Kidney epithelial cell (primary cell): Measurements from ENCODE around the gene METTL16. TPM values are rescaled to one million over a fixed set of nuclear protein-coding genes. Genes with fewer than 3 reads are reported as not detected.

ENCODE experiments used
- DNase-seq: peaks from one replicate; pipeline ENCODE4 v3.0.0-alpha.2; 2010; ENCODE audit warnings: low read depth
- H3K27me3 ChIP-seq: 2 replicates; pipeline ENCODE4 v1.6.0; 2011; ENCODE audit warnings: low read length; ENCODE audit not compliant: control insufficient read depth, insufficient read depth
- H3K36me3 ChIP-seq: 2 replicates; pipeline ENCODE4 v1.5.1; 2011; ENCODE audit warnings: low read length; ENCODE audit not compliant: control insufficient read depth, insufficient read depth
- H3K4me3 ChIP-seq: 2 replicates; pipeline ENCODE4 v1.5.1; 2011; ENCODE audit warnings: low read depth, mild to moderate bottlenecking, control low read depth, low read length
- CTCF ChIP-seq: IDR thresholded peaks from 2 replicates; pipeline ENCODE4 v1.5.1; 2011; ENCODE audit warnings: mild to moderate bottlenecking, moderate library complexity, low read length, control low read depth, inconsistent platforms; ENCODE audit not compliant: insufficient read depth, poor library complexity, severe bottlenecking
- total RNA-seq: library from RNA; depleted of rRNA; stranded (reverse); fragments of >200 nt; gene quantifications from 2 replicates; pipeline ENCODE4 v1.2.3, GENCODE V29; 2015

Gene METTL16
- total RNA-seq, 1 donor from 2014 or later: 32.4 TPM

- peaks cover 1% of the 10 kb centered on the region for H3K36me3 ChIP-seq
- no peak for TF ChIP-seq CTCF
- H3K4me3 ChIP-seq: no peak overlapping the region
- no peak for DNase-seq
- no peaks in the 10 kb centered on the region for H3K27me3 ChIP-seq
Observed at GRCh38 chr17:2391597-2392251, 120.0 kb downstream of the METTL16 start.

GRCh38 chr17:2390199-2390836 lies 121.4 kb downstream of the METTL16 start:
- no peak for TF ChIP-seq CTCF
- H3K36me3 ChIP-seq: peaks cover 4% of the 10 kb centered on the region
- no peaks in the 10 kb centered on the region for H3K27me3 ChIP-seq
- no peak overlapping the region for H3K4me3 ChIP-seq
- no peak for DNase-seq

- no peak overlapping the region for H3K4me3 ChIP-seq
- DNase-seq: no peak
- TF ChIP-seq CTCF: no peak
- H3K36me3 ChIP-seq: peaks cover 4% of the 10 kb centered on the region
- no peaks in the 10 kb centered on the region for H3K27me3 ChIP-seq
Observed at GRCh38 chr17:2388683-2389055, 123.0 kb downstream of the METTL16 start.

- DNase-seq: no peak
- no peaks in the 10 kb centered on the region for H3K27me3 ChIP-seq
- H3K4me3 ChIP-seq: no peak overlapping the region
- no peak for TF ChIP-seq CTCF
- H3K36me3 ChIP-seq: peaks cover 4% of the 10 kb centered on the region
Observed at GRCh38 chr17:2388020-2388682, 123.5 kb downstream of the METTL16 start.

- Histone ChIP-seq H3K36me3 (peaks cover 4% of the 10 kb centered on the region), H3K4me3 (no peak overlapping the region), H3K27me3 (no peaks in the 10 kb centered on the region)
- DNase-seq: no peak
- no peak for TF ChIP-seq CTCF
Observed at GRCh38 chr17:2387086-2388019, 124.3 kb downstream of the METTL16 start.
